GM04503 (cell line): Measurements from ENCODE around the gene RERE.
A peak's percentile ranks its signal among the peaks of the same experiment; 100 is the strongest.

Experiments
- DNase-seq: peaks from one replicate; pipeline ENCODE4 v3.0.0-alpha.2; 2012; ENCODE audit warnings: low read depth

The RERE gene

GRCh38 chr1:8378981-8379470 lies 438.4 kb downstream of the RERE start:
- DNase-seq: no peak

- no peak for DNase-seq
Observed at GRCh38 chr1:8378178-8378577, 439.3 kb downstream of the RERE start.

GRCh38 chr1:8377271-8377981 lies 440.0 kb downstream of the RERE start:
- no peak for DNase-seq

GRCh38 chr1:8376358-8376840 lies 441.0 kb downstream of the RERE start:
- DNase-seq: no peak

GRCh38 chr1:8374812-8375211 lies 442.6 kb downstream of the RERE start:
- no peak for DNase-seq

- DNase-seq: no peak
Observed at GRCh38 chr1:8374356-8374755, 443.1 kb downstream of the RERE start.

GRCh38 chr1:8373581-8374241 lies 443.7 kb downstream of the RERE start:
- DNase-seq: peak; percentile 68

GRCh38 chr1:8373125-8373524 lies 444.3 kb downstream of the RERE start:
- no peak for DNase-seq

- DNase-seq: no peak
Observed at GRCh38 chr1:8371372-8371991, 446.0 kb downstream of the RERE start.

- no peak for DNase-seq
Observed at GRCh38 chr1:8370905-8371315, 446.5 kb downstream of the RERE start.

GRCh38 chr1:8370046-8370881 lies 447.2 kb downstream of the RERE start:
- DNase-seq: no peak

GRCh38 chr1:8368956-8369639 lies 448.3 kb downstream of the RERE start:
- no peak for DNase-seq

GRCh38 chr1:8367571-8368194 lies 449.8 kb downstream of the RERE start:
- no peak for DNase-seq

- DNase-seq: no peak
Observed at GRCh38 chr1:8365661-8366362, 451.6 kb downstream of the RERE start.

GRCh38 chr1:8364528-8365442 lies 452.7 kb downstream of the RERE start:
- DNase-seq: no peak

GRCh38 chr1:8363767-8364301 lies 453.6 kb downstream of the RERE start:
- no peak for DNase-seq

- DNase-seq: no peak
Observed at GRCh38 chr1:8363186-8363766, 454.2 kb downstream of the RERE start.

GRCh38 chr1:8362701-8363101 lies 454.7 kb downstream of the RERE start:
- no peak for DNase-seq
